HepG2 (cell line): ENCODE measurements around the gene SALL4. TPM values are rescaled to one million over a fixed set of nuclear protein-coding genes. Genes with fewer than 3 reads are reported as not detected.

Source experiments
- CHCHD3 ChIP-seq: sonication (generic); formaldehyde crosslinking; IDR thresholded peaks from 2 replicates; pipeline ENCODE4 v1.8.0; 2022; ENCODE audit warnings: mild to moderate bottlenecking, missing genetic modification reagents, moderate library complexity
- DR1 ChIP-seq: sonication (generic); formaldehyde crosslinking; IDR thresholded peaks from 2 replicates; pipeline ENCODE4 v1.8.0; 2021; ENCODE audit warnings: mild to moderate bottlenecking, missing genetic modification reagents, inconsistent platforms
- GATA4 ChIP-seq: sonication (generic); IDR thresholded peaks from 2 replicates; pipeline ENCODE4 v1.6.1; 2016; ENCODE audit warnings: antibody characterized with exemption, low read depth, borderline replicate concordance
- GPBP1L1 ChIP-seq: sonication (generic); formaldehyde crosslinking; IDR thresholded peaks from 2 replicates; pipeline ENCODE4 v1.5.0; 2020; ENCODE audit warnings: mild to moderate bottlenecking, missing genetic modification reagents
- KAT7 ChIP-seq: IDR thresholded peaks from 2 replicates; pipeline ENCODE4 v1.6.1; 2018; ENCODE audit warnings: borderline replicate concordance, missing compliant biosample characterization
- NFE2L2 ChIP-seq: fragments of 150-350 bp; IDR thresholded peaks from 2 replicates; pipeline ENCODE4 v1.6.1; 2014; ENCODE audit warnings: low read length
- SOX6 ChIP-seq, 2 experiments: fragments of 450-650 bp in 1 of 2; sonication (generic) in 1 of 2; formaldehyde crosslinking in 1 of 2; IDR thresholded peaks; 2 replicates each; pipeline versions ENCODE4 v1.4.0 to v1.6.1; 2017 to 2020; ENCODE audit warnings: antibody characterized with exemption in 1 of 2, mild to moderate bottlenecking in 1 of 2, missing genetic modification reagents in 1 of 2
- ZFP36L1 ChIP-seq: sonication (generic); formaldehyde crosslinking; IDR thresholded peaks from 2 replicates; pipeline ENCODE4 v1.8.0; 2022; ENCODE audit warnings: mild to moderate bottlenecking, missing genetic modification reagents, moderate library complexity
- ZFP82 ChIP-seq: sonication (generic); formaldehyde crosslinking; IDR thresholded peaks from 2 replicates; pipeline ENCODE4 v1.5.1; 2020; ENCODE audit warnings: mild to moderate bottlenecking, missing genetic modification reagents, borderline replicate concordance
- ZNF326 ChIP-seq: sonication (generic); formaldehyde crosslinking; IDR thresholded peaks from 2 replicates; pipeline ENCODE4 v1.4.0; 2020; ENCODE audit warnings: missing genetic modification reagents, borderline replicate concordance
- ZNF512 ChIP-seq: sonication (generic); formaldehyde crosslinking; IDR thresholded peaks from 2 replicates; pipeline ENCODE4 v1.4.0; 2020; ENCODE audit warnings: mild to moderate bottlenecking, missing genetic modification reagents
- ZNF563 ChIP-seq: sonication (generic); formaldehyde crosslinking; IDR thresholded peaks from 2 replicates; pipeline ENCODE4 v1.8.0; 2022; ENCODE audit warnings: mild to moderate bottlenecking, moderate library complexity, missing genetic modification reagents
- ZNF607 ChIP-seq: sonication (generic); formaldehyde crosslinking; IDR thresholded peaks from 2 replicates; pipeline ENCODE4 v1.5.1; 2020; ENCODE audit warnings: missing genetic modification reagents, mild to moderate bottlenecking, borderline replicate concordance
- ZNF737 ChIP-seq: sonication (generic); formaldehyde crosslinking; IDR thresholded peaks from 2 replicates; pipeline ENCODE4 v1.5.0; 2020; ENCODE audit warnings: missing genetic modification reagents, mild to moderate bottlenecking, borderline replicate concordance
- ZNF839 ChIP-seq: sonication (generic); formaldehyde crosslinking; IDR thresholded peaks from 2 replicates; pipeline ENCODE4 v1.4.0; 2020; ENCODE audit warnings: missing genetic modification reagents, mild to moderate bottlenecking, borderline replicate concordance
- ZSCAN9 ChIP-seq: IDR thresholded peaks from 2 replicates; pipeline ENCODE4 v1.6.1; 2016; ENCODE audit warnings: borderline replicate concordance
- polyA plus RNA-seq, 8 experiments: library from polyadenylated mRNA; depleted of rRNA in 3 of 8; stranded (reverse) in 7 of 8; unstranded in 1 of 8; fragments of >200 nt; fragmentation: Illumina TruSeq in 4 of 8; extraction: Trizol in 4 of 8; gene quantifications; 2 replicates each; pipeline versions ENCODE4 v1.2.1 to v1.2.3, GENCODE V29; 2011 to 2016; ENCODE audit warnings: low read depth in 4 of 8, missing spikeins in 1 of 8, mixed read lengths in 1 of 8; ENCODE audit not compliant: insufficient read depth in 1 of 8
- total RNA-seq, 5 experiments: library from RNA; depleted of rRNA; stranded (reverse); fragments of >200 nt; fragmentation: Illumina TruSeq; extraction: Trizol; gene quantifications; 2 replicates each; pipeline ENCODE4 v1.2.3, GENCODE V29; 2016; ENCODE audit warnings: low read depth in 1 of 5
- TF ChIP-seq, protein P1 (sequence below): sonication (generic); formaldehyde crosslinking; IDR thresholded peaks from 2 replicates; pipeline ENCODE4; 2020; ENCODE audit warnings: missing genetic modification reagents, mild to moderate bottlenecking, borderline replicate concordance
- TF ChIP-seq, protein P2 (sequence below): sonication (generic); formaldehyde crosslinking; conservative IDR thresholded peaks from 2 replicates; pipeline ENCODE4 v1.4.0; 2020; ENCODE audit warnings: mild to moderate bottlenecking, missing genetic modification reagents, moderate library complexity

The SALL4 gene
- total and polyA plus RNA-seq, 2 of the 13 experiments (the other 11 are each of a cell fraction or from before 2014, with no cell fraction given): 0.33 to 1.8 TPM

DNA sequence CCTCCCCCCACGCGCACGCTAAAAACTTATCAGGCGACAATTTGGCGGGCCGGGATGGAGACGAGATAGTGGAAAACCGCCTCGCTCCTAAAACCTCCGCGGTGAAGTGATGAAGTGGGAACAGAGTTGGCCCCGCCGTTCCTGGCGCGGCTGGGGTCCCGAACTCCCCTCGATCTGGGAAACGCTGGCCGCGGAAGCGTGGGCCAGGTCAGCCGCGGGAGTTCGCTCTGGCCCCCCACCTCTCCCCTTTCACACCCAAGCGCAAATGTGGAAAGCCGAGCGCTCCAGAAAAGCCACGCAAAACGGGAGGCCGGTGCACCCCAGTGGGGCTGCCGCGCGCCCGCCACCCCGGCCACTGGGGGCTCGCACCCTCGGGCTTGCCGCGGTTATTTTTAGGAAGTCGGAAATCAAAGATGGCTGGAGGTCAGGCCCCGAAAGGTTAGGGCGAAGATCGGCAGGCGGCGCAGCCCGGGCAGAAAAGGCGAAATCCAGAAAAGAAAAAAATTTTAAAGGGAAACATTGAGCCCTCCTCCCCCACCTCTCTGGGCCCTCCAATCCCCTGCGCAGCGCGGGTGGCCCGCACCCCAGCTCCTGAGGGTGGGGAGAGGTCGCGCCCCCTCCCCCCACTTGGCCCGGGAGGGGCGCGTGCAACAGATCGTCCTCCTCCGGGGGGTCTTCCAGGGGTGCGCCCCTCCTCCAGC, 1.0 kb downstream of the SALL4 start (continued):
- TF ChIP-seq, protein P1, sequence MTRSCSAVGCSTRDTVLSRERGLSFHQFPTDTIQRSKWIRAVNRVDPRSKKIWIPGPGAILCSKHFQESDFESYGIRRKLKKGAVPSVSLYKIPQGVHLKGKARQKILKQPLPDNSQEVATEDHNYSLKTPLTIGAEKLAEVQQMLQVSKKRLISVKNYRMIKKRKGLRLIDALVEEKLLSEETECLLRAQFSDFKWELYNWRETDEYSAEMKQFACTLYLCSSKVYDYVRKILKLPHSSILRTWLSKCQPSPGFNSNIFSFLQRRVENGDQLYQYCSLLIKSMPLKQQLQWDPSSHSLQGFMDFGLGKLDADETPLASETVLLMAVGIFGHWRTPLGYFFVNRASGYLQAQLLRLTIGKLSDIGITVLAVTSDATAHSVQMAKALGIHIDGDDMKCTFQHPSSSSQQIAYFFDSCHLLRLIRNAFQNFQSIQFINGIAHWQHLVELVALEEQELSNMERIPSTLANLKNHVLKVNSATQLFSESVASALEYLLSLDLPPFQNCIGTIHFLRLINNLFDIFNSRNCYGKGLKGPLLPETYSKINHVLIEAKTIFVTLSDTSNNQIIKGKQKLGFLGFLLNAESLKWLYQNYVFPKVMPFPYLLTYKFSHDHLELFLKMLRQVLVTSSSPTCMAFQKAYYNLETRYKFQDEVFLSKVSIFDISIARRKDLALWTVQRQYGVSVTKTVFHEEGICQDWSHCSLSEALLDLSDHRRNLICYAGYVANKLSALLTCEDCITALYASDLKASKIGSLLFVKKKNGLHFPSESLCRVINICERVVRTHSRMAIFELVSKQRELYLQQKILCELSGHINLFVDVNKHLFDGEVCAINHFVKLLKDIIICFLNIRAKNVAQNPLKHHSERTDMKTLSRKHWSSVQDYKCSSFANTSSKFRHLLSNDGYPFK: no peak
- TF ChIP-seq DR1 (CRISPR knock-in tag): no peak
- no peak for TF ChIP-seq SOX6 (IDR thresholded peaks at IDR 0.05)
- no peak for TF ChIP-seq SOX6 (CRISPR knock-in tag; IDR thresholded peaks at IDR 0.05)
- peak; percentile 48; the same call in 1 of the 2 replicates for TF ChIP-seq KAT7 (CRISPR knock-in tag)
- TF ChIP-seq, protein P2, sequence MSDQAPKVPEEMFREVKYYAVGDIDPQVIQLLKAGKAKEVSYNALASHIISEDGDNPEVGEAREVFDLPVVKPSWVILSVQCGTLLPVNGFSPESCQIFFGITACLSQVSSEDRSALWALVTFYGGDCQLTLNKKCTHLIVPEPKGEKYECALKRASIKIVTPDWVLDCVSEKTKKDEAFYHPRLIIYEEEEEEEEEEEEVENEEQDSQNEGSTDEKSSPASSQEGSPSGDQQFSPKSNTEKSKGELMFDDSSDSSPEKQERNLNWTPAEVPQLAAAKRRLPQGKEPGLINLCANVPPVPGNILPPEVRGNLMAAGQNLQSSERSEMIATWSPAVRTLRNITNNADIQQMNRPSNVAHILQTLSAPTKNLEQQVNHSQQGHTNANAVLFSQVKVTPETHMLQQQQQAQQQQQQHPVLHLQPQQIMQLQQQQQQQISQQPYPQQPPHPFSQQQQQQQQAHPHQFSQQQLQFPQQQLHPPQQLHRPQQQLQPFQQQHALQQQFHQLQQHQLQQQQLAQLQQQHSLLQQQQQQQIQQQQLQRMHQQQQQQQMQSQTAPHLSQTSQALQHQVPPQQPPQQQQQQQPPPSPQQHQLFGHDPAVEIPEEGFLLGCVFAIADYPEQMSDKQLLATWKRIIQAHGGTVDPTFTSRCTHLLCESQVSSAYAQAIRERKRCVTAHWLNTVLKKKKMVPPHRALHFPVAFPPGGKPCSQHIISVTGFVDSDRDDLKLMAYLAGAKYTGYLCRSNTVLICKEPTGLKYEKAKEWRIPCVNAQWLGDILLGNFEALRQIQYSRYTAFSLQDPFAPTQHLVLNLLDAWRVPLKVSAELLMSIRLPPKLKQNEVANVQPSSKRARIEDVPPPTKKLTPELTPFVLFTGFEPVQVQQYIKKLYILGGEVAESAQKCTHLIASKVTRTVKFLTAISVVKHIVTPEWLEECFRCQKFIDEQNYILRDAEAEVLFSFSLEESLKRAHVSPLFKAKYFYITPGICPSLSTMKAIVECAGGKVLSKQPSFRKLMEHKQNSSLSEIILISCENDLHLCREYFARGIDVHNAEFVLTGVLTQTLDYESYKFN (CRISPR knock-in tag): 0 out of 2 replicates have a peak, but pooled peaks have one; percentile 26
- TF ChIP-seq ZFP82 (CRISPR knock-in tag): peak; percentile 68; the same call in 1 of the 2 replicates
- TF ChIP-seq GATA4: no peak
- peak; percentile 67 for TF ChIP-seq ZNF563 (CRISPR knock-in tag)
- TF ChIP-seq GPBP1L1 (CRISPR knock-in tag): no peak
- TF ChIP-seq ZFP36L1 (CRISPR knock-in tag): no peak
- peak; percentile 23; the same call in 1 of the 2 replicates for TF ChIP-seq ZNF607 (CRISPR knock-in tag)
- TF ChIP-seq ZNF326: no peak
- peak; percentile 64; the same call in 1 of the 2 replicates for TF ChIP-seq CHCHD3 (CRISPR knock-in tag)
- no peak for TF ChIP-seq NFE2L2
- TF ChIP-seq ZNF737 (CRISPR knock-in tag): no peak
- no peak for TF ChIP-seq ZNF512 (CRISPR knock-in tag)
- TF ChIP-seq ZSCAN9 (CRISPR knock-in tag): no peak
- TF ChIP-seq ZNF839 (CRISPR knock-in tag): no peak
